ENCODE measurements around the gene MRPS12.
"Not testable (repeated sequence)": the region's sequence is repeated elsewhere in the genome, so short reads cannot be mapped to it uniquely, and the experiment has no call there.

Gene MRPS12

GRCh38 chr19:38942471-38943181 lies 11.9 kb downstream of the MRPS12 start:
- DNase-seq, result no peak

GRCh38 chr19:38944981-38945506 lies 14.3 kb downstream of the MRPS12 start:
- DNase-seq, result peak; percentile 5

GRCh38 chr19:38945562-38946228 lies 15.0 kb downstream of the MRPS12 start:
- no peak for DNase-seq

- no peak for DNase-seq
Measured at GRCh38 chr19:38946229-38947010, 15.7 kb downstream of the MRPS12 start.

DNA sequence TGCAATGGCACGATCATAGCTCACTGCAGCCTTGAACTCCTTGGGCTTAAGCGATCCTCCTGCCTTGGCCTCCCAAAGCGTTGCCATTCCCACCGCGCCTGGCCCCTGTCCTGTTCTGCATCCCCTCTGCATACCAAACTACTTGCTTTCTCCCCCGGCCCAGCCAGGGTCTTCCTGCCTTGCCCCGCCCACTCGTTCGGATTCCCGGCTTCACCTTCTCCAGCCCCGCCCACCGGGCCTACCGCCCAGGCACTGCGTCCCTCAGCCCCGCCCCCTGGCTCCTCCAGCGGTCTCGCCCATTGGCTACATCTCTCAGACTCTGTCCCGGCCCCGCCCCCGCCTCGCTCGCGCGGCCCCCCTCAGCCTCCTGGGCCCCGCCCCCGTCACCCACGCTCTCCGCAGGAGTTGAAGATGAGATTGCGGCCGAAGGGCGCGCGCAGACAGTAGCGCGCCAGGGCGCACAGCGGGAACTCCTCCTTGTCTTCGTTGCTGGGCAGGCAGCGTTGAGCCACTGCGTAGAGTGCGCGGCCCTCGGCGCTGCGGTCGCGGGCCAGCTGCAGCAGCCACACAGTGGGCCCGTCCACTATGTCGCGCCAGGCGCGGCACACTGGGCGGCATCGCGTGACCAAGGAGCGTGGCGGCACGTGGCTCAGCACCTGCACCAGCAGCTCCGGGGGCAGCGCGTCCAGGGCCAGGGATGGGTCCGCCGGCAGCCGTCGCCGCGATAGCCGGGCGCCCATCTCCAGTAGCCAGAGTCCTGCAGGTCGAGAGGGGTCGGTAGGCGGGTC lies 19.0 kb downstream of the MRPS12 start:
- peak; percentile 44 for DNase-seq

DNA sequence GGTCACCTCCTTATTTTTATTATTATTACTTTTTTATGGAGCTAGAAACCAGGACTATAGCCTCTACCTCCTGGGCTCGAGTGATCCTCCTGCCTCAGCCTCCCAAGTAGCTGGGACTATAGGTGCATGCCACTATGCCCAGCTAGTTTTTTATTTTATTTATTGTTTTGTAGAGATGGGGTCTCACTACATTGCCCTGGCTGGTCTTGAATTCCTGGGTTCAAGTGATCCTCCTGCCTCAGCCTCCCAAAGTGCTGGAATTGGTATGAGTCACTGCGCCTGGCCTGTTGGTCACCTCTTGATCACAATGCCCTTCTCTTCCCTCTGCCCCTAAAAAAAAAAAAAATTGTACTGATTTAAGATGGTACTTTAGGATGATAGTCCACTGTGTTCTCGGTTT lies 20.4 kb downstream of the MRPS12 start:
- no peak for DNase-seq

GRCh38 chr19:38952395-38953165 lies 21.8 kb downstream of the MRPS12 start:
- peak; percentile 18 for DNase-seq

- DNase-seq, result no peak
Measured at GRCh38 chr19:38953677-38954076, 22.9 kb downstream of the MRPS12 start.

DNA sequence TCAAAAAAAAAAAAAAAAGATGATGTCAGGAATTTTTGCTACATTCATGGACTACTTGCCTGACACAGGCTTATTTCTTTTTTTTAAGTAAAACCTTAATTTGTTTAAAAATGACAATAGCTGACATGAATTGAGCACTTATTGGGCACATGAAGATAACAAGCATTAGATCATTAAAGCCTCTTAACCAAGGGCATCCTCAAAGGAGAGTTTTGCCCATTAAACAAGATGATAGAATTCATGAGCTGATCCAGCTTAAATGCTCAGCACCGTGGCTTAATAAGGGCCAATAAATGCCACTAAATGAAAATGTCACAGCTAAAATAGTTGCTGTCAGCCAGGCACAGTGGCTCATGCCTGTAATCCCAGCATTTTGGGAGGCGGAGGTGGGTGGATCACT lies 25.5 kb downstream of the MRPS12 start:
- DNase-seq, result no peak

DNA sequence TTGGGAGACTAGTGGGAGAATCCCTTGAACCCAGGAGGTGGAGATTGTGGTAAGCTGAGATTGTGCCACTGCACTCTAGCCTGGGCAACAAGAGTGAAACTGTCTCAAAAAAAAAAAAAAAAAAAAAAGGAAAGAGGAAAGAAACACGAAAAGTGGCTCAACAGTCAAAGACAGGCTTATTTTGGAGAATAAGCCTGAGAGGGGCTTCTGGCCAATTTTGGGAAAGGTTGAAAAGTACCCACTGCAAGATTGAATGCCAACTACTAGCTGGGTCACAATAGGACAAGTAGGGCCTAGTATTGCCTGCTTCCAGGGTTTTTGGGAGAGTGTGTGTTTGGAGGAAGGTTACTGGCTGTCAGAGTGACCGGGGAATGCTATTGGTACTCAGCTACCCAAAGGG lies 27.6 kb downstream of the MRPS12 start:
- DNase-seq, result no peak

GRCh38 chr19:38959618-38960017 lies 28.9 kb downstream of the MRPS12 start:
- DNase-seq, result no peak

- DNase-seq, result no peak
Measured at GRCh38 chr19:38964738-38965137, 34.0 kb downstream of the MRPS12 start.

DNA sequence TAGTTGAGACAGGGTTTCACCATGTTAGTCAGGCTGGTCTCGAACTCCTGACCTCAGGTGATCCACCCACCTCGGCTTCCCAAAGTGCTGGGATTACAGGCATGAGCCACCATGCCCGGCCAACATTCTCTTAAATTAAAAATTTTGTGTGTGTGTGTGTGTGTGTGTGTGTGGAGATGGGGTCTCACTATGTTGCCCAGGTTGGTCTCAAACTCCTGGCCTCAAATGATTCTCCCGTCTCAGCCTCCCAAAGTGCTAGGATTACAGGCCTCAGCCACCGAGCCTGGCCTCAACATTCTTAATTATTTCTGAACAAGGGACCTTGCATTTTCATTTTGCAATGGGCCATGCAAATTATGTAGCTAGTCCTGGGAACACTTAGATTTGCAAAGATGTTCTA lies 35.4 kb downstream of the MRPS12 start:
- not testable (repeated sequence) for DNase-seq

DNA sequence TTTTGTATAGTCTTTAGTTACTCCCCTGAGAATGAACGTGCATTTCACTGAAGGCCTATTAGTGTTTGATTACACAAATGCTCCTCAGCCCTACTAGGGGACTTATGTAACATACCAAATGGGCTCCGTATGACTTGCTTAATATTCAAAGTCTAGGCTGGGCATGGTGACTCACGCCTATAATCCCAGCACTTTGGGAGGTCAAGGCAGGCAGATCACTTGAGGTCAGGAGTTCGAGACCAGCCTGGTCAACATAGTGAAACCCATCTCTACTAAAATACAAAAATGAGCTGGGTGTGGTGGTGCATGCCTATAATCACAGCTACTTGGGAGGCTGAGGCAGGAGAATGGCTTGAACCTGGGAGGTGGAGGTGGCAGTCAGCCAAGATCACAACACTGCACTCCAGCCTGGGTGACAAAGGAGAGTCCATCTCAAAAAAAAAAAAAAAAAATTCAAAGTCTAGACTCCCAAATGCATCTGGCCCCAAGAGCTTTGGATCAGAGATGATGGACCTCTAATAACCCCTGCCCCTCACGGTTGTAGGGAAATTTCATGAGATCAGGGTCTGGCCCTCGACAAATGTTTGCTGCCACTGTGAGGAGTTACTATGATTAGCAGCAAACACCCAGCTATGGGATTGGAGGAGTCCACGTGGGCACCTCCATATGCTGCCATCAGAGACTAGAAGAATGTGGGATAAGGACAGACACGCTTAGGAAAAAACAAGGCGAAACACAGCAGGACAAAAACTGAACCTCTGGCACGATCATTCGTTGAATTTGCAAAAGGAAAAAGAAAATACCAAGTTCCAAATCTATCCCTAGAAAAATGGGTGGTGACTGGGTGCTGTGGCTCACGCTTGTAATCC lies 40.2 kb downstream of the MRPS12 start:
- no peak for DNase-seq

DNA sequence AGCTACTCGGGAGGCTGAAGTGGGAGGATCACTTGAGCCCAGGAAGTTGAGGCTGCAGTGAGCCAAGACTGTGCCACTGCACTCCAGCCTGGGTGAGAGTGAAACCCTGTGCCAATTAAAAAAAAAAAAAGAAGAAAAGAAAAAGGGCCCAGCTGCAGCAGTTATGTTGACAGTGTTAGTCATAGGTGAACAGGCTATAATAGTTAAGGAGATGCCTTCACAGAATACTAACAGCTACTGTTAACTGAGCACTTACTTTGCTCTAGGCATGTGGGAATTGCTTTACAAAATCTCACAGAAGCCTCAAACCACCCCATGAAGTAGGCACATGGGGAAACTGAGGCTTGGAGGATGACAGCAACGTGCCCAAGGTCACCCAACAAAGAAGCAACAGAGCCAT lies 40.9 kb downstream of the MRPS12 start:
- DNase-seq, result no peak

DNA sequence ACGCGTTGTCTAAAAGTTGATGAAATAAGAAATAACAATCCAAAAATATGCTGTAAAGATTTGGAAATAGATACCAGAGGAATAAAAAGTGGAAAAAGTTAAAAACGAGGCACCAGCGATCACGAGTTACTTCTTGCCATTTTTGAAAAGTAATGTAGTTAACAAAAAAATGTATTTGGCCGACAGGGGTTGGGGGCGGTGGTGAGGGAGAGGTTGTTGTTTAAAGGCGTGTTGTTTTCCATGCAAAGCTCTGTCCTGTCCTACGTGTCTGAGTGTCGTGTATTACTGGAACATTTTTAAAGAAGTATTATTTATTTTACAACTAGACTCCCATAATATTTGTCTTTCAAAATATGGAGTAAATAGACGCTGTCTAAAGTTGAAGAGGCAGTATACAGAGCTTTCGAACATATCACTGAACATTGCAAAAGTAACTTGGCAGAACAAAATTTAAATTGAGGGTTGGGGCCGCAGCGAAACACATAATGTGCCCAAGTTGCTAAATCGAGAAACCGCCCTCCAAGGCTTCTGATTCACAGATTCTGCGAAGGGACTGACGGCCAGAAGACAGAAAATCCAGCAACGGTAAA lies 44.0 kb downstream of the MRPS12 start:
- no peak for DNase-seq

DNA sequence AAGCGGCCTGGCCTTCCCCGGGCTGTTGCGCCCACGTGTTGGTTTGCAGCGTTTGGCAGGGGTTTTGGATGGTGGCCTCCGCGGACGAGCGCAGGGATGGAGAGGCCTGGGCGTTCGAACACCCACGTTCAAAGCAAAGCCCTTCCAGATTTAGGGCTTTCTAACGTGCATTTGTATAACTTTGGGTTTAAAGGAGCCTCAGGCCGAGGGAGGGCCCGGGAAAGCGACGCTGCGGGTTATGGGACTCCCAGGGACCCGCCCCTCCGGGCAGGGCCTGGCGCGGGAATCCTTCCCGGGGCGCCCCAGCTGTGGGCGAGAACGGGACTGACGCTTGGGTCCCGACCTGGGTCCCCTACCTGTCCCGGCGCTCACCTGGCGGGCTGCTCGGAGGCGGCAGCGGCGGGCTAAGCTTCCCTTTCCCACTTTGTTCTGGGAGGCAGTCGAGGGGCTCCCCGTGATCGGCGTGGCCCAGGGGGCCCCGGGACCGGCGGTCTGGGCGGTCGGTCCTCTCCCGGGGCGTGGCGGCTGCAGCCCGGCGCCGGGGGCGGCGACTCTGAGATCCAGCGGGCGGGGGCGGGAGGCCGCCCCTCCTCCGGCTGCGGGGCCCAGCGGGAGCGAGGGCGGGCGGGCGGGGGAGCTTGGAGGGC lies 44.6 kb downstream of the MRPS12 start, which contains the start of gene FBXO17:
TSS of gene FBXO17 (minus strand) at position 529 of the 647 bp plus-strand sequence. CDS start 25,423 bp downstream, outside the sequence.
- no peak for DNase-seq

- no peak for DNase-seq
Measured at GRCh38 chr19:38975861-38976271, 45.1 kb downstream of the MRPS12 start.

- no peak for DNase-seq
Measured at GRCh38 chr19:38977445-38978325, 46.9 kb downstream of the MRPS12 start.

All from DMS79 (cell line).